ENCODE measurements around the gene KRT76. TPM values are rescaled to one million over a fixed set of nuclear protein-coding genes. Genes with fewer than 3 reads are reported as not detected.

The KRT76 gene
- total RNA-seq, 1 experiment from 2014 or later = not detected

GRCh38 chr12:52821826-52822660 is 44.9 kb upstream of the KRT76 start (continued):
- no peak for TF ChIP-seq EZH2 (IDR thresholded peaks at IDR 0.05)
- TF ChIP-seq TCF7L2 (IDR thresholded peaks at IDR 0.05; ENCODE audit: borderline replicate concordance, extremely low read depth, insufficient read depth, insufficient read length) = no peak

- CTCF ChIA-PET = no interaction called here
- intact Hi-C loops (cut with micrococcal nuclease) = no loop called here
- BruUV-seq (replicated peaks) = no TSS peak
These were observed 44.1 kb upstream of the KRT76 start for GRCh38 chr12:52821071-52821730.

More at GRCh38 chr12:52821071-52821730, 44.1 kb upstream of the KRT76 start:
- ATAC-seq = no peak
- POLR2A ChIA-PET = no interaction called here
- no peaks in the 10 kb centered on the region for H3K9me3 ChIP-seq (ENCODE audit: control insufficient read depth in 1 of 2, insufficient read depth in 1 of 2, low read depth in 1 of 2, low read length in 2 of 2)
- no peak overlapping the region for H3K4me2 ChIP-seq (ENCODE audit: low read length)
- RAD21 ChIA-PET (ENCODE audit: low non-redundant PET in 1 of 2, low total read pairs in 2 of 2, uncharacterized antibody in 2 of 2, unreplicated experiment in 2 of 2) = no interaction called here
- TF ChIP-seq FOSL1 (IDR thresholded peaks at IDR 0.05; ENCODE audit: low read depth) (no peak), ZNF274 (IDR thresholded peaks at IDR 0.05; ENCODE audit: low read depth, low read length) (no peak), MAX (IDR thresholded peaks at IDR 0.05) (no peak), YY1 (IDR thresholded peaks at IDR 0.05; ENCODE audit: extremely low read depth, insufficient replicate concordance, low read depth, low read length) (no peak), CTCF (IDR thresholded peaks at IDR 0.05 in 2 of 3, conservative IDR thresholded peaks at IDR 0.05 in 1 of 3; ENCODE audit: borderline replicate concordance in 1 of 3, insufficient read depth in 1 of 3, low read depth in 2 of 3, low read length in 2 of 3) (no peak), EGR1 (IDR thresholded peaks at IDR 0.05; ENCODE audit: low read depth) (no peak), EZH2 (IDR thresholded peaks at IDR 0.05) (no peak), CBX3 (IDR thresholded peaks at IDR 0.05; ENCODE audit: low read depth) (no peak), SP1 (IDR thresholded peaks at IDR 0.05; ENCODE audit: low read depth) (no peak), ELF1 (IDR thresholded peaks at IDR 0.05; ENCODE audit: borderline replicate concordance, low read depth) (no peak)
- no peak overlapping the region for H2AFZ ChIP-seq (ENCODE audit: low read depth, low read length, poor library complexity, severe bottlenecking)
- no peaks in the 10 kb centered on the region for H3K36me3 ChIP-seq (ENCODE audit: control insufficient read depth in 1 of 2, insufficient read depth in 2 of 2, low read length in 2 of 2)
- no peaks in the 10 kb centered on the region for H3K79me2 ChIP-seq (ENCODE audit: insufficient read depth, low read length)
- no peak overlapping the region for H3K27ac ChIP-seq (ENCODE audit: low read depth, low read length)
- no peaks in the 10 kb centered on the region for H3K9me2 ChIP-seq (ENCODE audit: insufficient read depth)
- no peak for DNase-seq (ENCODE audit: low read depth, low spot score)
- H3K27me3 ChIP-seq (ENCODE audit: insufficient read depth, low read length) = 0 out of 2 replicates have a peak, but pooled peaks cover 2% of the 10 kb centered on the region
- no peak overlapping the region for H3K9ac ChIP-seq (ENCODE audit: low read length)
- H4K20me1 ChIP-seq (ENCODE audit: insufficient read depth) = no peaks in the 10 kb centered on the region
- no peak overlapping the region for H3K4me3 ChIP-seq (replicated peaks in 1 of 2; ENCODE audit: low read depth in 1 of 2, low read length in 2 of 2)
- peaks cover 0 to 9% of the 10 kb centered on the region in 2 experiments; a peak in 2 of 4 replicates for H3K4me1 ChIP-seq (ENCODE audit: control insufficient read depth in 1 of 2, insufficient read depth in 2 of 2, low read length in 2 of 2)
